Fibroblast of lung (primary cell): ENCODE measurements around the gene SLC20A1.

ENCODE experiments used
- EZH2 ChIP-seq: IDR thresholded peaks from 2 replicates; pipeline ENCODE4 v1.5.1; 2012; ENCODE audit warnings: low read length, control low read depth, mild to moderate bottlenecking; ENCODE audit errors: missing control alignments
- TF ChIP-seq, protein P1 (sequence below), 2 donors: IDR thresholded peaks in 1 of 2; conservative IDR thresholded peaks in 1 of 2; 1 replicate in 1 of 2; 2 replicates in 1 of 2; pipeline ENCODE4 v1.5.1; 2011 to 2012; ENCODE audit warnings: low read length in 2 of 2, control low read depth in 1 of 2, inconsistent platforms in 1 of 2, low read depth in 1 of 2, mild to moderate bottlenecking in 1 of 2

DNA sequence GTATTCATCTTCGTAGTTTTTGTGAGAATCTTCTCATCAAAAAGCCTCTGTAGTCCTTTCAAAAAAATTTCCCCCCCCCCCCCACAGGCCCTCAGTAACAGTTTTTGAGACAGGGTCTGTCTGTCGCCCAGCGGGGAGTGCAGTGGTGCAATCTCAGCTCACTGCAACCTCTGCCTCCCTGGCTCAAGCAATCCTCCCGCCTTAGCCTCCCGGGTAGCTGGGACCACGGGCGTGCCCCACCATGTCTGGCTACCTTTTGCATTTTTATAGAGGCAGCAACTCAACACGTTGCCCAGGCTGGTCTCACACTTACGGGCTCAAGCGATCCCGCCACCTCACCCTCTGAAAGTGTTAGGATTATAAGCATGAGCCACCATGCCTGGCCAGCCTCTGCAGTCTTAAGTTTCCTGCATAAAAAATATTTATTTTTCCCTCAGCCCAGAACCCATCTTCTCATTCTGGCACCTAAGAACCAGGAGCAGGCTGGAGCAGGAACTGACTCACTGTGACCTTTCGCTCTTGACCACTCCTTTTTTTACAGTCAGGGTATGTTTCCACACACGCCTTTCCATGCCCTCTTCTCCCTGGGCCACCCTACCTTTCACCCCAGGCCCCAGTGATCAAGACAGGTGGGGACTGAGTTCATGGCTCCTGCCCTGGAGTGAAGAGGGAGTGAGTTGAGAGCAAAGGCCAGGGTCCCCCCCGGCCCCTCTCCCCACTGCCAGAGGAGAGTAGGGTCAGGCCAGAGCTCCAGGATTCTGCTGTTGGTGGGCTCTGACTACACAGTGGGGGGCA lies 42.5 kb downstream of the SLC20A1 start:
- TF ChIP-seq, protein P1, sequence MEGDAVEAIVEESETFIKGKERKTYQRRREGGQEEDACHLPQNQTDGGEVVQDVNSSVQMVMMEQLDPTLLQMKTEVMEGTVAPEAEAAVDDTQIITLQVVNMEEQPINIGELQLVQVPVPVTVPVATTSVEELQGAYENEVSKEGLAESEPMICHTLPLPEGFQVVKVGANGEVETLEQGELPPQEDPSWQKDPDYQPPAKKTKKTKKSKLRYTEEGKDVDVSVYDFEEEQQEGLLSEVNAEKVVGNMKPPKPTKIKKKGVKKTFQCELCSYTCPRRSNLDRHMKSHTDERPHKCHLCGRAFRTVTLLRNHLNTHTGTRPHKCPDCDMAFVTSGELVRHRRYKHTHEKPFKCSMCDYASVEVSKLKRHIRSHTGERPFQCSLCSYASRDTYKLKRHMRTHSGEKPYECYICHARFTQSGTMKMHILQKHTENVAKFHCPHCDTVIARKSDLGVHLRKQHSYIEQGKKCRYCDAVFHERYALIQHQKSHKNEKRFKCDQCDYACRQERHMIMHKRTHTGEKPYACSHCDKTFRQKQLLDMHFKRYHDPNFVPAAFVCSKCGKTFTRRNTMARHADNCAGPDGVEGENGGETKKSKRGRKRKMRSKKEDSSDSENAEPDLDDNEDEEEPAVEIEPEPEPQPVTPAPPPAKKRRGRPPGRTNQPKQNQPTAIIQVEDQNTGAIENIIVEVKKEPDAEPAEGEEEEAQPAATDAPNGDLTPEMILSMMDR (conservative IDR thresholded peaks at IDR 0.05 in 1 of 2, IDR thresholded peaks at IDR 0.05 in 1 of 2; ENCODE audit: low read depth in 1 of 2, low read length in 2 of 2) = no peak
- no peak for TF ChIP-seq EZH2
